Neural progenitor cell (in vitro differentiated cells): ENCODE data around the gene GAB4.
"Not testable (repeated sequence)": the region's sequence is repeated elsewhere in the genome, so short reads cannot be mapped to it uniquely, and the experiment has no call there.

Experiments
- EZH2 ChIP-seq: fragments of 200-600 bp; sonication (generic); IDR thresholded peaks from 2 replicates; pipeline ENCODE4 v1.6.1; 2017; ENCODE audit warnings: antibody characterized with exemption, mild to moderate bottlenecking, moderate library complexity
- EZH2phosphoT487 ChIP-seq: fragments of 200-600 bp; sonication (generic); IDR thresholded peaks from 2 replicates; pipeline ENCODE4 v1.6.1; 2017; ENCODE audit warnings: antibody characterized with exemption
- TF ChIP-seq, protein P1 (sequence below): fragments of 200-600 bp; sonication (generic); IDR thresholded peaks from 2 replicates; pipeline ENCODE4 v1.5.1; 2017; ENCODE audit warnings: antibody characterized with exemption, mild to moderate bottlenecking

DNA sequence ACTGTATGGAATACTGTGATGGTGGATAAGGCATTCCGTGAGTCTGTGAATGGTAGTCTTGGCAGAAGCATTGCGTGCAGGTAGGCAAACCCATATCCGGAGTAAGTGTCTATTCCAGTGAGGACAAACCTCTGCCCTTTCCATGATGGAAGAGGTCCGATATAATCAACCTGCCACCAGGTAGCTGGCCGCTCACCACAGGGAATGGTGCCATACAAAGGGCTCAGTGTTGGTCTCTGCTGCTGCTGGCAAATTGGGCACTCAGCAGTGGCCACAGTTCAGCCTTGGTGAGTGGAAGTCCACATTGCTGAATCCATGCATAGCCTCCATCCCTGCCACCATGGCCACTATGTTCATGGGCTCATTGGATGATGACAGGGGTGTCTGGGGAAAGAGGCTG lies 70.8 kb downstream of the GAB4 start:
- TF ChIP-seq, protein P1, sequence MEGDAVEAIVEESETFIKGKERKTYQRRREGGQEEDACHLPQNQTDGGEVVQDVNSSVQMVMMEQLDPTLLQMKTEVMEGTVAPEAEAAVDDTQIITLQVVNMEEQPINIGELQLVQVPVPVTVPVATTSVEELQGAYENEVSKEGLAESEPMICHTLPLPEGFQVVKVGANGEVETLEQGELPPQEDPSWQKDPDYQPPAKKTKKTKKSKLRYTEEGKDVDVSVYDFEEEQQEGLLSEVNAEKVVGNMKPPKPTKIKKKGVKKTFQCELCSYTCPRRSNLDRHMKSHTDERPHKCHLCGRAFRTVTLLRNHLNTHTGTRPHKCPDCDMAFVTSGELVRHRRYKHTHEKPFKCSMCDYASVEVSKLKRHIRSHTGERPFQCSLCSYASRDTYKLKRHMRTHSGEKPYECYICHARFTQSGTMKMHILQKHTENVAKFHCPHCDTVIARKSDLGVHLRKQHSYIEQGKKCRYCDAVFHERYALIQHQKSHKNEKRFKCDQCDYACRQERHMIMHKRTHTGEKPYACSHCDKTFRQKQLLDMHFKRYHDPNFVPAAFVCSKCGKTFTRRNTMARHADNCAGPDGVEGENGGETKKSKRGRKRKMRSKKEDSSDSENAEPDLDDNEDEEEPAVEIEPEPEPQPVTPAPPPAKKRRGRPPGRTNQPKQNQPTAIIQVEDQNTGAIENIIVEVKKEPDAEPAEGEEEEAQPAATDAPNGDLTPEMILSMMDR, result not testable (repeated sequence)
- TF ChIP-seq EZH2, EZH2phosphoT487: not testable (repeated sequence)
